ENCODE data around the gene GPR146.

GPR146 gene

DNA sequence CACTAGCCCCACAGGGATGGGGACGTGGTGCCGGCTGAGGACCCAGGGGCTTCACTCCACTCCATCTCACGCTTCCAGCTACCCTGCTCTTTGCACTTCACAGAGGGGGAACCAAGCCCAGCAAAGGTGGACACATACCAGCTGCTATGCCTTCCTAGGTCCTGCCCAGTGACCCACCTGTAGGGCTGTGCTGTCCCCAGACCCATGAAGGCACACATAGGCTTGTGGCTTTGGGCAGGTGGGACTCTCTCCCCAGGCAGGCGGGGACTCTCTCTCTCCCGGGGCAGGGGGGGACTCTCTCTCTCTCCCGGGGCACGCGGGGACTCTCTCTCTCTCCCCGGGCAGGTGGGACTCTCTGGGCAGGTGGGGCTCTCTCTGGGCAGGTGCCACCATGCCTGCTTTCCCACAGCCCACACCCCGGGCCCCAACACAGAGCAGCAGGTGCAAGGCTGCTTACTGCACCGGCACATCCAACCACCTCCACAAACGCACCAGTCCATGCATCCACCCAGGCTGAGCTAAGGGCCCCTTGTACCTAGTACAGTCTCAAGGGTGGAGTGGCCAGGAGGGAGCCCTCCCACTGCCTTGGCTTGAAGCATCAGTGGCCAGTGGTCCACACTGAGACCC is 13.8 kb upstream of the GPR146 start:
- Histone ChIP-seq H3K9me3 (ENCODE audit: control insufficient read depth, insufficient read depth, low read length) (no peaks in the 10 kb centered on the region), H3K9me2 (replicated peaks; ENCODE audit: control insufficient read depth, low read length) (no peaks in the 10 kb centered on the region), H3K4me3 (ENCODE audit: low read length) (peak overlapping the region; percentile 91), H3F3A (ENCODE audit: control insufficient read depth, insufficient read depth) (peaks cover 27% of the 10 kb centered on the region), H4K20me1 (ENCODE audit: control insufficient read depth, insufficient read depth, low read depth, low read length) (no peaks in the 10 kb centered on the region), H3K79me2 (ENCODE audit: control insufficient read depth, low read length) (peaks cover 47% of the 10 kb centered on the region), H3K27me3 (ENCODE audit: control insufficient read depth, low read length) (no peaks in the 10 kb centered on the region), H3K36me3 (ENCODE audit: control insufficient read depth, low read length) (peaks cover 25% of the 10 kb centered on the region), H3K4me1 (ENCODE audit: control insufficient read depth, low read length) (peaks cover 48% of the 10 kb centered on the region), H3K4me2 (ENCODE audit: low read length) (peak overlapping the region; percentile 89), H3K27ac (ENCODE audit: low read depth, low read length) (peak overlapping the region; percentile 25)
- no peak for TF ChIP-seq EZH2phosphoT487 (IDR thresholded peaks at IDR 0.05; ENCODE audit: borderline replicate concordance, low read length)
- TF ChIP-seq, protein P1, sequence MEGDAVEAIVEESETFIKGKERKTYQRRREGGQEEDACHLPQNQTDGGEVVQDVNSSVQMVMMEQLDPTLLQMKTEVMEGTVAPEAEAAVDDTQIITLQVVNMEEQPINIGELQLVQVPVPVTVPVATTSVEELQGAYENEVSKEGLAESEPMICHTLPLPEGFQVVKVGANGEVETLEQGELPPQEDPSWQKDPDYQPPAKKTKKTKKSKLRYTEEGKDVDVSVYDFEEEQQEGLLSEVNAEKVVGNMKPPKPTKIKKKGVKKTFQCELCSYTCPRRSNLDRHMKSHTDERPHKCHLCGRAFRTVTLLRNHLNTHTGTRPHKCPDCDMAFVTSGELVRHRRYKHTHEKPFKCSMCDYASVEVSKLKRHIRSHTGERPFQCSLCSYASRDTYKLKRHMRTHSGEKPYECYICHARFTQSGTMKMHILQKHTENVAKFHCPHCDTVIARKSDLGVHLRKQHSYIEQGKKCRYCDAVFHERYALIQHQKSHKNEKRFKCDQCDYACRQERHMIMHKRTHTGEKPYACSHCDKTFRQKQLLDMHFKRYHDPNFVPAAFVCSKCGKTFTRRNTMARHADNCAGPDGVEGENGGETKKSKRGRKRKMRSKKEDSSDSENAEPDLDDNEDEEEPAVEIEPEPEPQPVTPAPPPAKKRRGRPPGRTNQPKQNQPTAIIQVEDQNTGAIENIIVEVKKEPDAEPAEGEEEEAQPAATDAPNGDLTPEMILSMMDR (IDR thresholded peaks at IDR 0.05; ENCODE audit: low read depth, low read length, poor library complexity, severe bottlenecking), result no peak

DNA sequence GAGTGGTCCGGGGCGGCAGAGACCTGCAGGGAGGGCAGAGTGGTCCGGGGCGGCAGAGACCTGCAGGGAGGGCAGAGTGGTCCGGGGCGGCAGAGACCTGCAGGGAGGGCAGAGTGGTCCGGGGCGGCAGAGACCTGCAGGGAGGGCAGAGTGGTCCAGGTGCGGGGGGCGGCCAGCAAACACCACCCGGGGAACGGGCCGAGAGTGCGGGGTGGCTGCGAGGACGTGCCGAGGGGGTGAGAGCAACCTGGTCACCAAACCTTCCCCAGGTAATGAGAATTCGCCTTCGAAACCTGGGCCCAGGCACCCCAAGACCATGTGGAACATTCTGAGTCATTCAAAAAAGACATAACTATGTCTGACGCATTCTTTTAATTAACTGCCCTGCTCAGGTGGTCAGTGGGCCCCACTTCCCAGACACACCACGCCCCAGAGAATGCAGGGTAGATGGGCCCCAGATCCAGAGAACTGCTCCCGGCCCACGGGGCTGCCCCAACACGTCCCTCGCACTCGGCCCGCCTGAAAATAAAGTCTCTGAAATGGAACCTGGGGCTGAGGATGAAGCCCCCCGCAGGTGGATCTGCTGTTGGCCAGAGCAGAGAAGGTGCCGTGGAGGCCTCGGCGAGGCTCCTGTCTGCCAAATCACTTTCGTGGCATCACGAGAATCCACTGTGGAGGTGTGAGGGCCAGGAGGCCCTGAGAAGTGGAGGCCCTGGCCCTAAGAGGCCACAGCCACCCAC is 12.5 kb upstream of the GPR146 start:
- Histone ChIP-seq H4K20me1 (ENCODE audit: control insufficient read depth, insufficient read depth, low read depth, low read length) (no peaks in the 10 kb centered on the region), H3K36me3 (ENCODE audit: control insufficient read depth, low read length) (peaks cover 12% of the 10 kb centered on the region), H3K27ac (ENCODE audit: low read depth, low read length) (no peak overlapping the region), H3K9me2 (replicated peaks; ENCODE audit: control insufficient read depth, low read length) (no peaks in the 10 kb centered on the region), H3K4me2 (ENCODE audit: low read length) (no peak overlapping the region), H3K4me1 (ENCODE audit: control insufficient read depth, low read length) (peaks cover 34% of the 10 kb centered on the region), H3K79me2 (ENCODE audit: control insufficient read depth, low read length) (peaks cover 33% of the 10 kb centered on the region), H3K9me3 (ENCODE audit: control insufficient read depth, insufficient read depth, low read length) (no peaks in the 10 kb centered on the region), H3F3A (ENCODE audit: control insufficient read depth, insufficient read depth) (peaks cover 14% of the 10 kb centered on the region), H3K4me3 (ENCODE audit: low read length) (no peak overlapping the region), H3K27me3 (ENCODE audit: control insufficient read depth, low read length) (no peaks in the 10 kb centered on the region)
- TF ChIP-seq, protein P1 (IDR thresholded peaks at IDR 0.05; ENCODE audit: low read depth, low read length, poor library complexity, severe bottlenecking), result no peak
- no peak for TF ChIP-seq EZH2phosphoT487 (IDR thresholded peaks at IDR 0.05; ENCODE audit: borderline replicate concordance, low read length)

DNA sequence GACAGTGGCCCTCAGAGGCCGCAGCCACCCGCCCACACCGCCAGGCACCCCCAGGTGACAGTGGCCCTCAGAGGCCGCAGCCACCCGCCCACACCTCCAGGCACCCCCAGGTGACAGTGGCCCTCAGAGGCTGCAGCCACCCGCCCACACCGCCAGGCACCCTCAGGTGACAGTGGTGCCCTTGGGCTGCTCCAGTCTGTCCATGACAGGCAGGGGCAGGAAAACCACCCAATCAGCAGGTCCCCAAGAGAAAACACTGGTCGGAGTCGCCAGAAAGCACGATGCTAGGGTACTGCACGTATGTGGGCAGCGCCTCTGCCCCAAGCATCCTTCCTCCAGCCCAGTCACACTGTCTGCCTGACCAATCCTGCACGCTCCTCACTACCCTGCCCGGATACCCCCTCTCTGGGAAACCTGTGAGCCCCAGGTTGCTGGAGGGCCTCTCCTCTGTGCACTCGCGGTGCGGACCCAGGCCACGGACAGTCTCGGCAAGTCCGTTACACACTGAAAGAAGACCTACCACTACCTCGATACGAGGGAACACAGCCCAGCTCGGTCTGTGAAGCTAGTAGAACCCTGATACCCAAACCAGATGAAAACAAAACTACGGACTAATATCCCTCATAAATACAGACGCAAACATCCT is 11.7 kb upstream of the GPR146 start:
- no peaks in the 10 kb centered on the region for H3K27me3 ChIP-seq (ENCODE audit: control insufficient read depth, low read length)
- peaks cover 26% of the 10 kb centered on the region for H3K79me2 ChIP-seq (ENCODE audit: control insufficient read depth, low read length)
- H3K9me3 ChIP-seq (ENCODE audit: control insufficient read depth, insufficient read depth, low read length), result no peaks in the 10 kb centered on the region
- H3K4me2 ChIP-seq (ENCODE audit: low read length), result no peak overlapping the region
- H3K27ac ChIP-seq (ENCODE audit: low read depth, low read length), result no peak overlapping the region
- no peaks in the 10 kb centered on the region for H4K20me1 ChIP-seq (ENCODE audit: control insufficient read depth, insufficient read depth, low read depth, low read length)
- TF ChIP-seq, protein P1 (IDR thresholded peaks at IDR 0.05; ENCODE audit: low read depth, low read length, poor library complexity, severe bottlenecking), result no peak
- no peak for TF ChIP-seq EZH2phosphoT487 (IDR thresholded peaks at IDR 0.05; ENCODE audit: borderline replicate concordance, low read length)
- H3K4me3 ChIP-seq (ENCODE audit: low read length), result no peak overlapping the region
- peaks cover 6% of the 10 kb centered on the region for H3F3A ChIP-seq (ENCODE audit: control insufficient read depth, insufficient read depth)
- peaks cover 29% of the 10 kb centered on the region for H3K4me1 ChIP-seq (ENCODE audit: control insufficient read depth, low read length)
- H3K36me3 ChIP-seq (ENCODE audit: control insufficient read depth, low read length), result peaks cover 4% of the 10 kb centered on the region
- no peaks in the 10 kb centered on the region for H3K9me2 ChIP-seq (replicated peaks; ENCODE audit: control insufficient read depth, low read length)
